Astrocyte of the hippocampus (primary cell): ENCODE data around the gene PGLYRP4.
"Not testable (repeated sequence)": the region's sequence is repeated elsewhere in the genome, so short reads cannot be mapped to it uniquely, and the experiment has no call there.

ENCODE experiments used
- DNase-seq: peaks from one replicate; pipeline ENCODE4 v3.0.0; 2011; ENCODE audit warnings: low read depth, low spot score

PGLYRP4 gene

DNA sequence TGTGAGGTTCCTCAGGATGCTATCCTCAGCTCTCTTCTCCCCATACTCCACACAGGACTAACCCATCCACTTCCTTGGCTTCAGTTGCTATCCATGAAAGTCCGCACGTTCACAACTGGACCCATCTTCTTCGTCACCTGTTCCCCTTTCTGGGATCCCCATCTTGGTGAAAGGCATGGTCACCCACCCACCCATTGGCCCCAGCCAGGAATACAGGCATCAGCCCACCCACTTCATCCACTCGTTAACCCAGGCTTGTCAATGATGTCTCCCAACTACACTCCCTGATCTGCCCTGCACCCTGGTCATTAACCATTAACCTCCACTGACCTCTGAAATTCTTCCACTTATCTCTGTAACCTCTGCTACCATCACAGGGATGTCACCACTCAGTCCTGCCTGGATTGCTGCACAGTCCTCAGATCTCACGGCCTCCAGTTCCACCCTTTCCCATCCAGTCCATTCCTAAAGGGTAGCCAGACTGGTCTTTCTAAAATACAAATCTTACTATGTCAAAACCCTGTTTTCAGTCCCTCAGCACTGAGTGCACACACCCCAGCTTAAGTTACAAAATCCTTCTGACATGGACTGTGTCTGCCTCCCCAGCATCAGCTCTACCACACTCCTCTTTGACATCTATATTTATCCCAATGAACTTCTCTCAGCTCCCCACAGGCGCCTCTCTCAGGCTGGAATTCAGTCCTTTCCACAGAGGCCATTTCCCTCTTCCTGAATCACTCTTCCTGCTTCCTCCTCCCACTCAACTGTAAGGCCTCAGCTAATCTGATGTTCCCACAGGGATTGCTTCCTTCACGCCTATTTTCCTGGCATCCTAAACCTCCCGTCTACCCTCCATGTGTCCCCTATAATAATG is 10.4 kb downstream of the PGLYRP4 start:
- DNase-seq = no peak

DNA sequence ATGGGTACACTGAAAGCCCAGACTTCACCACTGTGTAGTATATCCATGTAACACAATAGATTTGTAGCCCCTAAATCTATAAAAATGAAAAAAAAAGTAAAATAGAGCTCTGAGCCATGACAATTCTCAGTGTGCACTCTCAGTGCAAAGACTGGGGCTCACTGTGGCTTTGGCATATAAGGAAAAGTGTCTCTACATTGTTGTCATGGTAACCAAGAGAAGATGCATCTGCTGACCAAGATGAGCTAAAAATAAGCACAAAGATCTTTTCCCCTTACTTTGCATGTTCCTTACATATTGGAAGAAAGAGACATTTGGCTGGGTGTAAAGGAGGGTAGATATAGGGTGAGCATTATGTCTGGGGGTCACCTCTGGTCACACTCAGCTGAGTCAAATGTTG is 12.0 kb downstream of the PGLYRP4 start:
- no peak for DNase-seq

DNA sequence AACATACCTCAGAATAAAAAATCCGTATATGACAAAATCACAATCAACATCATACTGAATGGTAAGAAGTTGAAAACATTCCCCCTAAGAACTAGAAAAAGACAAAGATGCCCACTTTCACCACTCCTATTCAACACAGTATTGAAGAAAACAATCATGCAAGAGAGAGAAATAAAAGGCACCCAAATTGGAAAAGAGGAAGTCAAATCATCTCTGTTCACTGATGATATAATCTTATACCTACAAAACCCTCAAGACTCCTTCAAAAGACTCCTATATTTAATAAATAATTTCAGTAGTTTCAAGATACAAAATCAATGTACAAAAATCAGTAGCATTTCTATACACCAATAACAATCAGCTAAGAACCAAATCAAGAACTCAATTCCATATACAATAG is 14.7 kb downstream of the PGLYRP4 start:
- DNase-seq = no peak

DNA sequence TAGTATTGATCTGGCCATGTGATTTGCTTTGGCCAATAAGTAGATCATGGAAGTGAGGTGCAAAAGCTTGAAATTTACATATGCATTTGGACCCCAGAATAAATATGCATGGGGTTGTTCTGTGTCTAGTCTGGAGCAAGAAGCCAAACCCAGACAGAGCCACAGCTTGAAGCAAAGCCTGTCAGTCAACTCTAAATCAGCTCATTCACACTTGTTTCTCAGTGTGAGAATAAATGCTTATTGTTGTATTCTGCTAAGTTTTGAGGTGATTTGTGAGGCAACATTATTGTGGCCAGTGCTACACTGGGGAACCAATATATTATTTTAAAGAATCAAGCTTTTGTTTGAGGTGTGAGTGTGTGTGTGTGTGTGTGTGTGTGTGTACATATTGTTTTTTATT is 23.7 kb downstream of the PGLYRP4 start:
- no peak for DNase-seq

DNA sequence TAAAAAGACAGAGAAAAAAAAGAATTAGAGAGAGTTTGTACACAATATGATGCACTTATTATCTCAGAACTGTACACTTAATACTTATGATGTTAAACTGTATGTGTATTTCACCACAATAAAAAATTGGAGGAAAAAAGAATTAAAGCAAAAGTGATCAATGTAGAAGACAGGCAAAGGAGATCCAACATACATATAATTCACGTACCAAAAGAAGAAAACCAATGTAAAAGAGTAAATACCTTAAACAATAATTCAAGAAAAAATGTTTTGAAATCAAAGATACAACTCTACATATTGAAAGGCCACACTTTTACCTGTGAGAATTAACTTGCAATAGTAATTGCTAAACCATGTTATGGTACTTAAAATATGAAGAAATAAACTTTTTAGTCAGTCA is 26.1 kb downstream of the PGLYRP4 start:
- no peak for DNase-seq

DNA sequence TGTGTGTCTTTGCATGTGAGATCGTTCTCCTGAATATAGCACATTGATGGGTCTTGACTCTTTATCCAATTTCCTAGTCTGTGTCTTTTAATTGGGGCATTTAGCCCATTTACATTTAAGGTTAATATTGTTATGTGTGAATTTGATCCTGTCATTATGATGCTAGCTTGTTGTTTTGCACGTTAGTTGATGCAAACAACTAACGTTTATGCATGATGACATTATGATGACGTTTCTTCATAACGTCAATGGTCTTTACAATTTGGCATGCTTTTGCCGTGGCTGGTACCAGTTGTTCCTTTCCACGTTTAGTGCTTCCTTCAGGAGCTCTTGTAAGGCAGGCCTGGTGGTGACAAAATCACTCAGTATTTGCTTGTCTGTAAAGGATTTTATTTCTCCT is 30.5 kb downstream of the PGLYRP4 start:
- DNase-seq = not testable (repeated sequence)

DNA sequence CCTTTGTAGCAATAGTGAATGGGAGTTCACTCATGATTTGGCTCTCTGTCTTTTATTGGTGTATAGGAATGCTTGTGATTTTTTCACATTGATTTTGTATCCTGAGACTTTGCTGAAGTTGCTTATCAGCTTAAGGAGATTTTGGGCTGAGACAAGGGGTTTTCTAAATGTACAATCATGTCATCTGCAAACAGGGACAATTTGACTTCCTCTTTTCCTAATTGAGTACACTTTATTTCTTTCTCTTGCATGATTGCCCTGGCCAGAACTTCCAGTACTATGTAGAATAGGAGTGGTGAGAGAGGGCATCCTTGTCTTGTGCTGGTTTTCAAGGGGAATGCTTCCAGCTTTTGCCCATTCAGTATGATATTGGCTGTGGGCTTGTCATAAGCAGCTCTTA is 32.6 kb downstream of the PGLYRP4 start:
- not testable (repeated sequence) for DNase-seq

DNA sequence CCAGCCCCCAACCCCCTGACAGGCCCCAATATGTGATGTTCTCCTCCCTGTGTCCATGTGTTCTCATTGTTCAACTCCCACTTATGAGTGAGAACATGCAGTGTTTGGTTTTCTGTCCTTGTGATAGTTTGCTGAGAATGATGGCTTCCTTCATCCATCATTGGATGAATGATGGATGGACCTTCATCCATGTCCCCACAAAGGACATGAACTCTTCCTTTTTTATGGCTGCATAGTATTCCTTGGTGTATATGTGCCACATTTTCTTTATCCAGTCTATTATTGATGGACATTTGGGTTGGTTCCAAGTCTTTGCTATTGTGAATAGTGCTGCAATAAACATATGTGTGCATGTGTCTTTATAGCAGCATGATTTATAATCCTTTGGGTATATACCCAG is 34.3 kb downstream of the PGLYRP4 start:
- DNase-seq = not testable (repeated sequence)

DNA sequence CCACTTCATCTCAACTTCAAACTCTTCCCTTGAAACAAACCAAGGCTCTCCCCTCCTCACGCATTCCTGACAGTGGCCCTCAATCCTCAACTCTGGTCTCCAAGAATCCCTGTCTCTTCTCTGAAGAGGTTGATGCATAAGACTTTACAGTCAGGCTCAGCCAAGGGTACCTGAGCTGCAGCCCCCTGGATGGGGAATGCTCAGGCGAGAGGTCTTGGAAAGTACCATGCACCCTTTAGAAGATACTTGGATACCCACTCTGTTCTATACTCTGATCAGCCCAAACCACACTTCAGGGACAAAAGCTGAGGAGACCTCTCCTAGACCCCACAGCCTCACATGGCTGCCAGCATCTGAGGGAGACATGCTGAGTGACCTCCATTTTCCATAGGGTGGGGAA is 35.4 kb downstream of the PGLYRP4 start:
- DNase-seq = no peak

DNA sequence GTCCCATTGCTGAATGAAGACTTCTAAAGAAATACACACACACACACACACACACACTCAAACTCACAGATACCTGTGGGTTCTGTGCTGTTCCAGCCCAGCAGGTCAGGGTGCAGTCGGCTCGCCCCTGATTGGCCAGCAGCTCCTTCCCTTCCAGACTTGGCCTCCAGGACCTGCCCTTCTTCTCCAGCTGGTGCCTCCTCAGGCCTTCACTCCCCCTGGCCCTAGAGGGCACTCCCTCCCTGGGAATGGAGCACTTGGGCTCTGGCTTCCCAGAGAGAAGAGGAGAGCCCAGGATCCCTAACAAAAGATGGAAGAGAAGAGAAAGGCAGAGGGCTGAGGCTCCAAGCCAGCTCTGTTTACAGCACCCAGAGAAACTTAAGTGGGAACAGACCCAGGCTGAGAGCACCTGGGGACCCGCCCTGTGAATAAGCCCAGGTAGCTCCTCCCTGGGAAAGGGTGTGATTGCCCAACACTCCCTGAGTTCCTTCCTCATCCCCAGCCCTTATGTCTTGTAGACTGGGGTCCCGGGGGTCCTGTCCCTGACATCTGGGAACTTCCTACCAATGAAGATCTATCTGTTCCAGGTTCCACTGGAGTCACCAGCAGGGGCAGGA is 36.0 kb downstream of the PGLYRP4 start, which contains the start of gene PGLYRP3:
Gene PGLYRP3 (minus strand): TSS at position 383 of the 617 bp plus-strand sequence. CDS start 2,287 bp downstream, outside the sequence.
- DNase-seq = no peak

DNA sequence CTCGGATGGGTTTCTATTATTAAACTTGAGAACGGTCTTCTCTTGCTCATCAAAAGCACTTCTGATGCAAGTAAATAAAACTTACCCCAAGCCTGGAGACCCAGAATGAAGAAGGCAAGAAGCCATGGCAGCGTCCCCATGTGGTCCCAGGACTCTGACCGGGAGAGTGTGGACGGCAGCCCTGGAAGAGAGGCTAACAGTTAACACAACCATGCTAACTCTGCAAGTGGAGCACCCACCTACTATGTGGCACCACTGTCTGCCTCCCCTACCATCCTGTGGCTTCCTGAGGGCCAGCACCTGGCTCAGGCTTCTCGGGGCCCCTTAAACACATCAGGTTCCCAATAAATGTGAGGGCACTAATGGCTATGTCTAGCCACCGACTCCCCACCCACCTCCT is 38.1 kb downstream of the PGLYRP4 start:
- no peak for DNase-seq

DNA sequence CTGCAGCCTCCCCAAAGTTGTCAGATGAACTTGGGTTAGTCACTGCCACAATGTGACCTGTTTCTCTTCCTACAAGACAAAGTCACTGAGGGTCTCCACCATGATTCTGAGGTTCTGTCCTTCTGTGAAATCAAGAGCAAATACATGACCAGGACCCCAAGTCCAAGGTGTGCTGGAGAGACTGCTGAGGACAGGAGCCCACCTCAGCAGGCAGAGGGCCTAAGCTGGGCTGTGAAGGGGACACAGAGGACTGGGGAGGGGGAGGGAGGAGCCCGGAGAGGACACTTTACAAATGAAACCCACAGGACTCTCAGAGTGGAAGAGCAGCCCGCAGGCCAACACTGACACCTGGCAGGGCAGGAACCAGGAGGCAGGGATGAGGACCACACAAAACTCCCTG is 39.2 kb downstream of the PGLYRP4 start:
- no peak for DNase-seq

DNA sequence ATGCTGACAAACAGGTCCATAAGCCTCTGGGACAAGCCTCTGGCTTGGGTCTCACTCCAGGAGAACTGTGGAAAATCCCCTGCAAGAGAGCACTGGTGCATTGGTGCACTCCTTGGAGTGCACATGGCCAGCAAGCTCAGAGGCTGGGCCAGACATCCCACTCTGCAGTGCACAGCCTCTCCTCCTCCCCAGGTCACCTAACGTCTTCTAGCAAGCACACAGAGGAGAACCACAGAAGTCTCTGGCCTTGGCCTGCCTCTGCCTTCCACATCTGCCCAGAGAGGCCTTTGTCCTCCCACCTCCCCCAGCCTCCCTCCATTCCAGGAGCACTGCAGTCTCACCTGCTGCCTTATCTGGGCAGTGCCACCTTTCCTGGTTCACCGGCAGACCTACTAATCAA is 40.1 kb downstream of the PGLYRP4 start:
- DNase-seq = no peak

DNA sequence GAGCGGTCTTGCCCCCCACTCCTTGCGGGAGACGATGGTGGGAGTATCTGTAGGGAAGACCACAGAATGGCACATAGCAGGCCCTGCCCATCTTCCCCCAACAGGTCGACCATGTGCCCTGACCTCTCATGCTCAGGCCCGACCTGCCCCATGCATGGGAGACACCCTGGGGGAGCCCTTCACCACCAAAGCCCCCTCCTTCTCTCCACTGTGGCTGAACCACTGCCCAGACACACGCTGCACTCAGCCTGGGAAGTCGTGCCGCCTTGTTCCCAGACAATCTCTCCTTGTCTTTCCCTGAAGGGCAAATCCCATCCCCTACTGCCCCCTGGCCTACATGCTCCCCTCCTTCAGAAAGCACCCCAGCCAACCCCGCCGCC is 41.4 kb downstream of the PGLYRP4 start:
- no peak for DNase-seq

DNA sequence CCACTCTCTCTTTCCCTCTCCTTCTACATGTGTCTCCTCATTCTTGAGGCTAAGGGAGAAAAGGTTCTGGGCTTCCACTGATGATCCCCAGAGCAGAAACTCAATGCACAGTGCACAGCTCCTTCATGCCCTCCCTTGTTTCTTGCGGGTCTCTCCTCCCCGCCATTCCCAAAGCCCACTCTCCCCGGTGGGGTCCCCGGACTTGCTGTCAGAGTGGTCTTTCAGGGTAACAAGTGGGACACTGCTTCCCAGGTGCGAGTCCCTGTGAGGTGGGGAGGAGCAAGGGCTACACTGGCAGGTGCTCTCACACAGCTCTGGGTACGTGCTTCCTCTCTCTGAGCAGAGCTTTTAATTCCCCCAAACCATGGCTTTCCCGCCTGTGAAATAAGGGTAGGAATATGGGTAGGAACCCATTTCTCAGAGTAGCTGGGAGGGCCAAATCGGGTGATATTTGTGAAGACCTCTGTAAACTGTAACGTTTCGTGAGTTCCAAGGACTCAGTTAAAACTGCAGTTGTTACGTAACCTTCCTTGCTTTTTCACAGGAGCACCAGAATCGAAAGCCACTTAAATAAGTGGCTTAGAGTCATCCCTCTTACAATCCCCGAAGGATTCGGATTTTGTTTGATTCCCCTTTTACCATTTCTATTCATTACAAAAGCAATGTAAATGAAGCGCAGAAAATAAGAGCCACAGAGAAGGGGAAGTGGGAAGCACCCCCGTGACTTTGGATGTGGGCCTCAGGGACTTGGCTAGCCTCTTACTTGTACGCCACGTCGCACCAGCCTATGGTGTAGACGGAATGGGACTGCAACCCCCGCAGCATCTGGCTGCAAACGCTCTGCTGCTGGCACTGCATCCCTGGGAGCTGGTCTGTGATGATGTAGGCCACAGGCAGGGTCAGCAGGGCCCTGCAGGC is 42.1 kb downstream of the PGLYRP4 start:
- no peak for DNase-seq

DNA sequence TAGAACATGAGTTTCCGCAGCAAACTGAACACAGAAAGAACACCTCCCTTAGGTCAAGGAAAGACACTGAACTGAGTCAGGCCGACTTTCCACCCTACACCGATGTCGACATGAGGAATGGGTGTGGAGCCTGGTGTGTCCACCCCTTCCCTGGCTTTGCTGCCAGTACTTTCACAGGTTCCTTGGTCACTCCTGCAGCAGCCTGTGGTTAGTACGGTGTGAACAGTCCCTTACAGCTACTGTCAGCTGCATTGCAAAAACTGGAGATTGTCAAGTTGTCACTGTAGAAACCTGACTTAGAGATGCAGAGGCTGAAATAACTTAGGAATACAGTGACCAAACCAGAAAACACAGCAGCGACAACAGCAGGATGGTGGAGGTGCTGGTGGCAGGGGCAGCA is 43.0 kb downstream of the PGLYRP4 start:
- no peak for DNase-seq

DNA sequence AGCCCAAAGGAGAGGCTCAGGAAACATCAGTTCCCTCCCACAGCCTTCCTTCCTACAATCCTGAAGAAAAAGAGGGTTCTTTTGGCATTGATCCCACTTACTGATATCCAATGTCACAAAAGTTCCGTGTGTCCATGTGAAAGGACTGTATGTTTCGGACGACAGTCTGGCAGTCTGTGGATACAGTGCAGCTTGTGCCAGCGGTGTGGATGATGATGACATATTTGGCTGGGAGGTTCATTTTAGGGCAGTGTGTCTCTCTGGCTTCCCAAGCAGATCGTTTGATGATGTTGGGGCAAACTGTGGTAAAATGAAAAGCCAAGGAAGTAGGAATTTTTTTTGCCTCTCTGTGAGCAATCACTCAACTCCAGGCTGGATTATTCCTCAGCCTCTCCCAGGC is 46.3 kb downstream of the PGLYRP4 start:
- DNase-seq = no peak

DNA sequence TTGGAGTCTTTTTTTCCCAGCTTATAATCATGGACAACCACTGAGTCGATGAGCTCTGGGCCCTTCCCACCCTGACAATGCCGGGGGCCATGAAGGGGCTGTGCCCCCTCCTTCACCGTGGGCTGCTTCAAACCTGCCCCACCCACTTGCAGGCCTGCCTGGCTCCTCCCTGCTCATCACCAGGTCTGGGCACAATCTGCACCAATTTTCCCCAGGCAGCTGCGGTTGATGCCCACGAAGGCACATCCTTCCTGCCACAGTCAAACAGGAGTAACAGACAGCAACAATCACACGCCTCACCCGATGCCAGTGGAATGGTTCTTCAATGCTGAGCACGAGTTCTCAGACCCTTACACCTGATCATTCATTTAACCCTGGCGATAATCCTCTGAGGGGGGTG is 54.8 kb downstream of the PGLYRP4 start:
- DNase-seq = no peak

DNA sequence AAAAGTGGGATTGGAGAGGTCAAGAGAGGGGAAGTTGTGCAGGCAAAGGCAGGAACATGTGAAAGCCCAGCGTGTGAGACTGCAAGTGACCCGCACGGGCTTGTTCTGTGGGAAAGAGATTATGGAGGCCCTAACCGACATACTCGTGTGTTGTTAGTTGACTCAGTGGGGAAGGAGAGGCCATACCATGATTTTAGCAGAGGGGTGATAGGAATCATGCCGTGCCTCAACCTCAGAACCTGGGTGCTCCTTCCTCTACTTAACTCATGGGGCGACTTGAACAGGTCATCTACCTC is 55.2 kb downstream of the PGLYRP4 start:
- DNase-seq = no peak

DNA sequence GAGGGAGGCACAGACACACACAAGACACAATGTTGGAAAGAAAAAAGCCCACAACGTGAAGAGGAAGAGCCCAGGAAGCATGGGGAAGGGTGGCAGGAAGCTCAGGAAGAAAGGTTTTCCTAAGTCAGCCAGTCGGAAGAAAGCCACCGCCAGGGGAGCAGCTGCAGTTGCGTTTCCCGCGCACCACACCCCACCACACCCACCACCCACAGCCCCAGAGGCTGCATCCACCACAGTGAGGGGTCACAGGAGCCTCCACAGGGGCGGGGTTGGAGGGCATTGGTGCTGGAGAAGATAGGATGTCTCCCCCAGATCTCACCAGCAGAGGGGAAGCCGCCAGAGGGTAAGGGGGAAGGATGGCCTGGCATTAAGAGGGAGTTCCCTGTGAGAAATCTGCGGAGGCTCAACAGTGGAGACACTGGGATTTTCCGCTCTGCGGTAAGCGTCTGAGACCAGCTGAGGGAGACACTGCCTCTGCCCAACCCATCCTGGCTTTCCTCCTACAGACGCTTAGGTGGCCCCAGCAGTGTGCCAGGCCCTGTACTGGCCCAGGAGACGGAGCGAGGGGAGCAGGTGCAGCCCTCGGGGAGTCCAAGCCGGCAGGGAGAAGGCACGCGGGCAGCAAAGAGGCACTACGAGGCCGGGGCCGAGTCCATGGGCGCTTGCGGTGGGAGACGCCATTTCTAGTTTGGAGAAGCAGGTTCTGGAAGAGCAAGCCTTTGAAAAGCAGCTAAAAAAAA is 55.7 kb downstream of the PGLYRP4 start:
- DNase-seq = no peak

DNA sequence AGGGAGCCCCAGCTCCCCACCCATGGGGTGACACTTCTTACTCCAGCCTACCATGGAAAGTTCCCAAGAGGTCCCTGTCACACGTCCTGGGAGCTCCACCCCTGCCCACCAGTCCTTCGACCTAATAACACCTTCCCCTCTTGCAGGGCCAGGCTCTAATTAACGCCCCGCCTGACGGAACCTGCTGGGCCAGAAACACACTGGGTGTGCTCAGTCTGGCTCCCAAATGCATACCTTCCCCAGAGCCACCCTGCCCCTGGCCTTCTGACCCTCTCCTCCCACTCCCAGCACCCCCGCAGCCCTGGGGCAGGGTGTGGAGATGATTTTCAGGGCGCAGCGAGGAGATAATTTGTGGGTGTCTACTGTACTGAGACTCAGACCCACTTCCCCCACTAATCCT is 56.5 kb downstream of the PGLYRP4 start:
- DNase-seq = no peak

DNA sequence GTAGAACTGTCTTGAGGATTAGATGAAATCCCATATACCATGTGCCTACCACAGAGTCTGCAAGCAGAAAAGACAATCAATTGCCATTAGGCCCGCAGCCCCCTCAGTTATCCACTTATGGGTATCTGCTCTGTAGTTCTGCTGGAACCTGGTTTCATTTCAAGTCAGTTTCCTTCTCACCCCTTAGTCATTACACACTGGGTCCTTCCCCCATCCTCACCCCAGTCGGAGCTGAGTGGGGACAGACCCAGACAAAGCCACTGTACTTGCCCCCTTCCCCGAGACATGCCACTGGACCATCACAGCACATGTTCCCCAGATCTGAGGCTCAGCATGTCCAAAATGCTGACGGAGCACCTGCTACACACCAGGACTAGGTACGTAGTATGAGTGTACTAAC is 57.1 kb downstream of the PGLYRP4 start:
- DNase-seq = no peak
